GM12865 (cell line): Measurements from ENCODE around the gene CLPSL2.
"Not testable (repeated sequence)": the region's sequence is repeated elsewhere in the genome, so short reads cannot be mapped to it uniquely, and the experiment has no call there.

Source experiments
- DNase-seq: peaks from one replicate; pipeline ENCODE4 v3.0.0; 2010; ENCODE audit warnings: low read depth
- H3K4me3 ChIP-seq: 2 replicates; pipeline ENCODE4 v1.5.1; 2011; ENCODE audit warnings: mild to moderate bottlenecking, low read depth, low read length, control low read depth
- CTCF ChIP-seq: IDR thresholded peaks from 2 replicates; pipeline ENCODE4 v1.5.1; 2011; ENCODE audit warnings: low read length, control low read depth, low read depth, inconsistent platforms; ENCODE audit not compliant: insufficient read depth; ENCODE audit errors: missing control alignments

Gene CLPSL2

GRCh38 chr6:35730745-35731413, 45.5 kb upstream of the CLPSL2 start:
- DNase-seq, result no peak
- H3K4me3 ChIP-seq, result peak overlapping the region; percentile 90

GRCh38 chr6:35731414-35731735, 45.0 kb upstream of the CLPSL2 start:
- TF ChIP-seq CTCF, result no peak
- DNase-seq, result peak; percentile 94
- H3K4me3 ChIP-seq, result peak overlapping the region; percentile 90

More at GRCh38 chr6:35730745-35731413, 45.5 kb upstream of the CLPSL2 start:
- no peak for TF ChIP-seq CTCF

DNA sequence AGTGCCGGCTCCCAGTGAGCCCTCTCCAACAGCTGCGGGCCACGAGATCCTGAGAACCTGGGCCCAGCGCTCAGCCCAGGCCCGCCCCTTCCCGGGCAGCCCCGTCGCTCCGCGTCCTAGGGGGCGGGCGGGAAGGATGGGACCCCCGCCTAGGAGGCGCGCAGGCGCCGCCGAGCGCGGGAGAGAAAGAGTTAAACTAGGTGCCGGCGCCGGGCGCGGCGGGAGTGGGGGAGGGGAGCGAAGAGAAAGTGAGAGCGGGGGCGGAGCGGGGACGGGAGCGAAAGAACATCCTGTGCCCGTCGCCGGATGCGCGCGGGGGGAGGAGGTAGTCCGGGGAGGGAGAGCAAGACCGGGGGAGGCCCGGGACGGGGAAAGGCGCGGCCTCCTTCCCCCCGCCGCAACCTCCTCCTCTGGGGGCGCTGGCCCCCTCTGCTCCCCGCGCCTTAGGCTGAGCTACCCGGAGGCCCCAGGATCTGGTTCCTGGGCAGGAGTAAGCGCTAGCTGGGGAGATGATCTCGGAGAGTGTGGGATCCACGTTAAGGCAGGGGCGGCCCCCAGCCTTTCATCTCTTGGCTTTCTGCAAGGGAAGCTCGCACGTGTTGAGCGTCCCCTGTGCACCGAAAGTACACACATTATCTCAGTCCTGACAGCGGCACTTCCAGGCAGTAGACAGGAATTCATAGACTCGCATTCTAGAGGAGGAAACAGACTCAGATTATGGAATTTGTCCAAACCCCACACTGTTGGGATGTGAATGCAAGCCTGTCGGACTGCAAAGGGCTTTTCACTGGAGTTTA, 44.5 kb upstream of the CLPSL2 start:
- peak; percentile 4 for TF ChIP-seq CTCF
- peak; percentile 95 for DNase-seq
- peak overlapping the region; percentile 90 for H3K4me3 ChIP-seq

DNA sequence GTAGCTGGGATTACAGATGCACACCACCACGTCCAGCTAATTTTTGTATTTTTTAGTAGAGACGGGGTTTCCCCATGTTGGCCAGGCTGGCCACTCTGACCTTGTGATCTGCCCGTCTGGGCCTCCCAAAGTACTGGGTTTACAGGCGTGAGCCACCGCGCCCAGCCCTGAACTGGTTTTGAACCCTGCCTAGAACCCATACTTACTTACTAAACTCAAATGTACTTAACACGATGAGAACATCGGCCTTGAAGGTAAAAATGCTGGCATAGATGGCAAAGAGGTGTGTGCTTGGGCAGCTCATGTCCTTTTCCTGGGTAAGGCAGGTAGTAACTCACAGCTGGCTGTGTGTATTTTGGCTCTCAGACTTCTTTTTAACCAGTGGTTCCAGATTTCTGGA, 42.8 kb upstream of the CLPSL2 start:
- H3K4me3 ChIP-seq, result no peak overlapping the region
- no peak for DNase-seq
- no peak for TF ChIP-seq CTCF

- not testable (repeated sequence) for H3K4me3 ChIP-seq, DNase-seq
Observed at GRCh38 chr6:35734319-35734718, 42.1 kb upstream of the CLPSL2 start.

DNA sequence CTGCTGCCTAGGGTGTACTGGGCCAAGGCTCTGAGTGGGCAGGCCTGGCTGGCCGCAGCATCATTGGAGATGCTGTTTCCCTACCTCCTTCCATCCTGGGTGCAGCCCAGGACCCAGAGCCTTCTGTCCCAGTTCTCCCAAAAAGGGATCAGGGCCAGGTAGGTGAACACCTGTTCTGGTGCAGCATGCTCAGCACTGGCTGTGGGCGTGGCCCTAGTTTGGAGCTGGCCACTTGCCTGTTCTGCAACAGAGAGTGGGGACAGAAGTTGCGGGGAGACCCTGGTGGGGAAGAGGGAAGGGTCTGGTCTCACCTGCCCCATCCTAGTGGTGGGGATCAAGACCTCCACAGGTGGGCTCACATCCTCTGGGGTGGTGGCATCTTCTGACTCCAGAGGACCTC, 40.9 kb upstream of the CLPSL2 start:
- no peak for TF ChIP-seq CTCF
- no peak overlapping the region for H3K4me3 ChIP-seq
- no peak for DNase-seq

- peak; percentile 89 for TF ChIP-seq CTCF
- no peak overlapping the region for H3K4me3 ChIP-seq
- DNase-seq, result peak; percentile 82
Observed at GRCh38 chr6:35736253-35736894, 40.0 kb upstream of the CLPSL2 start.
